CD4-positive, alpha-beta T cell treated with Interleukin-4 for 4 hours (primary cell): Measurements from ENCODE around the gene RTTN.
"Not testable (repeated sequence)": the region's sequence is repeated elsewhere in the genome, so short reads cannot be mapped to it uniquely, and the experiment has no call there.

Source experiments
- DNase-seq: peaks from one replicate; pipeline ENCODE4 v3.0.0-alpha.2; 2020

Gene RTTN, protein sequence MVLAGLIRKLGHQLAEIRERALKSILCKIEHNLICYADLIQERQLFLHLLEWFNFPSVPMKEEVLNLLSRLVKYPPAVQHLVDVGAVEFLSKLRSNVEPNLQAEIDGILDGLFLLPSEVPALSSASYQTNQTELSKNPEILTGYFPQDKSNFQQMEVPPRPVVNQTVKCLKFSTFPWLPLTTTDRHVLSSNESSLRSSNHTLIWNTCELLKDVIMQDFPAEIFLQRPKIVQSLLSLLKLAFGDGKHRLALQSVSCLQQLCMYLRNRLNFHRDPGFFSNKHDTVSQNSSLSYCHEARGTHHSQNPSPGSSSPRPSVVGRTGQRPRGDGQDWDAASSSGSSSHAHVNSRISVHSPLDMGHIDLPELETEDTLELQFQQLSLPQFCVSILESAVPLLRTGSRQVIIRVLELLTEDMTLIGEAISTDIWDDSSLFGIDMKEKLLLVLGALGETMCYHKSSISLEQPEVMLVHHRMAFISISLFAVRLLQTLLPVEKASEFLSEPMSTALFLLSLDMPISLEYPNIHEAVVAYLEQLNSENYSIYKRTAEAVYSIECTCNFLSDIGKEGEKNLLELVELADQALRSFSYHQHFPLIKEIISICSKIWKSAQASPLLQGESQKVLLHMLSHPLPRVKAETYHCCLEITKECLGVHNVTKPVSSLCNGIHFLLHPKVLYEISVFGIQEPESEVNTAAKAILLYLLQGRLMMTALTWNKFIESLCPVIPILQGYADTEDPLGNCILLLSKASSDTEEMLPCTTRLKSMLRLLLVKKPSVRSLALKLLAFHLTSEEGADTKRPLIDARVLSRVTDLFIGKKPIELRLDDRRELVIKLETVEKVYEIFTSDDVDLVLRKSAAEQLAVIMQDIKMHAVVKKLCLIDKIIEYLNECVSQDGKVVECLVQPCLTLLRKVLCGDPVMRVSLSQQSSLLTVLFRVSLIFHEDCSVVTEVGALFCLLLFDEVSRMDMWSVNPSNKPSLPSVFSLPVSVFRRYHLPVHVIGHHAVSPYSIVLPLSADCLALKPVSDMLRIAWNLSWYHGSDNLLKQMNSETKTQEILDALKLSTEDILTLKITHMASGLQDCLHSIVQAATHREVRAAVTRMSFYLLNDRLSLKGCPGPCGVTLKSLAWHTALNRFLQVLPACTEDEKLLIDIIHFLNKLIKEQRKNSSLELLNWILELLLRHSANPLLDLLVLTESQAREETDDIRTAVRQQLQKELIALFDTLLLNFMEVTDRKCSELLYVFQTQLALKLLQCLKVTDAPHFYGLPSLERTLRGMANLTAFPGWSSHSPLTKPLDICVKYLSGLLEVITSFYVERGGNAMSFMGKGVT (N-terminal part only)

DNA sequence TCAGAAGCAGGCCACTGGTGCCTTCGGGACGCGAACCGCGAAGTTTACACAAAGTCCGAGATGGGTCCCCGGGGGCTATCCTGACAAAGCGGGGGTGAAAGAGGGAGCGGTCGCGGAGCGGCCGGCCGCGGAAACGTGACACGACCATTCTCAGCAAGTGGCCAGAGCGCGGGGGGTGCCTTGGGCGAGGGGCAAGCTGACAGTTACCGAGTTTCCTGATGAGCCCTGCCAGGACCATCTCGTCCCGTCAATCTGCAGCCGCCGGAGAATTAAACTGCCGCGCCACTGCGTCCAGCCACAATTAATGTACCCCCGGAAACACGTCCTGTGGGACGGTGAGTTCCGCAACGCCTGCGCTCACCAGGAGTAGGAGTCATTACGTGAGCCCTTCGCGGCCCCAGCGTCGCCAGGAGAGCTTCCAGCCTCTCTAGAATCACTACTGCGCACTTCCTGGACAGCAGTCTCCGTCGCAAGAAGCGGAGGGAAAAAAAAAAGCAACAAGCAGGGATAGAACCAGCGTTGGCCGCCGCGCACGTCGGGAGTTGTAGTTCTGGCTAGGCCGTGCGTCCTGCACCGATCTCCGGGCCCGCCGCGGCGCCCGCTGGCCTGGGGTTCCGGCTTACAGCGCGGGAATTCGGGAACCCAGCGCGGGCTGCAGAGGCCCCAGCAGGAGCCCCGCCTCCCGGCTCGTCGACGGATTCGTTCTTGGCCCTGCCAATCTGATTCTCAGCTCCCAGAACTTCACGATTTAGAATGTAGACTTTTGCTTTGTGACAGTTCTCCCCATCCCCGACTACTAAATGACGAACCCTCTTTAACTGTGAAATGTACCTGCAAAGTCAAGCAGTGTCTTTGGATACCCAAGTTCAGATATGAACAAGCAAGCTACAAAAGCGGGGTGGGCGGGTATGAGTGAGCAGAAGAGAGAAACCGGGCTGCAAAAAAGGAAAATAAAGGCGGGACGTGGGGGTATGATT is at the start of gene RTTN:
RTTN (minus strand) TSS at position 267 of the 977 bp plus-strand sequence; CDS start at position 238, 29 bp downstream.
- DNase-seq, result peak; percentile 93

GRCh38 chr18:70250781-70251180 is 45.3 kb upstream of the RTTN start:
- DNase-seq, result no peak

GRCh38 chr18:70249861-70250260 is 44.4 kb upstream of the RTTN start:
- not testable (repeated sequence) for DNase-seq

- DNase-seq, result no peak
These were observed 43.6 kb upstream of the RTTN start for GRCh38 chr18:70249118-70249517.

- DNase-seq, result no peak
These were observed 40.6 kb upstream of the RTTN start for GRCh38 chr18:70246061-70246466.

DNA sequence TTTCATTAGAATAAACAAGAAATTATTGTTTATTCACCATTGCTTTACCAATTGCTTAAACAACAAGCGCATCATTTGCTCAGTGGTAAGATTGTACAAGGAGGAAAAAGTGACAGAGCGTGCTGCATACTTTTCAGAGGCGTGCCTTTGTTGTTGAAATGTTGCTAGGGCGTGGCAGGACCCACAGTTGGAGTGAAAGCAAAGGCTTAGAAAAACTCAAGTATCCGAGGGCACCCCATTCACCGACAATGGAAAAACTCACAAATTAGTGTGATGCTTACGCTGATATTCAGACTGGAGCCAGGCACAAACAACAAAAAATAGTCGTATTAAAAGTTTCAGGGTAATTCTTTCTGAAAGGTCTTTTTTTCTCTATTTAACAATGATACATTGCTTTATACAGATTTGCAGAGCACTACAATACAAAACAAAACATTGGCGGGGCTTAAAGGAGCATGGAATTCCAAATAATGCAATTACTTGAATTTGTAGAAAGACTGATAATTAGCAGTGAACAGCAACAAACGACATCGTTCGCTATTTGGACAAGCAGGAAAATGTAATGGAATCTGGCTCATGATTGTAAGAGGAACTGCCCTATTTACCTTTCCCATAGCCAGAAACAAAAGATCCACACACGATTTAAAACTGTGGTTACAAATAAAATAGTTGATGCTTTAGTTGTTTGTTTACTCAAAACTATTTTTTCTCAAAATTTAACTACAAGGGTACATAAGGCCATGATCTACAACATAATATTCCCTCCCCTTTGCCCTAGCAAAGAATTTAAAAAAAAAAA is 37.8 kb upstream of the RTTN start:
- no peak for DNase-seq

GRCh38 chr18:70236921-70237320 is 31.4 kb upstream of the RTTN start:
- not testable (repeated sequence) for DNase-seq

- DNase-seq, result no peak
These were observed 30.0 kb upstream of the RTTN start for GRCh38 chr18:70235478-70235877.

GRCh38 chr18:70234667-70235459 is 29.4 kb upstream of the RTTN start:
- DNase-seq, result no peak

DNA sequence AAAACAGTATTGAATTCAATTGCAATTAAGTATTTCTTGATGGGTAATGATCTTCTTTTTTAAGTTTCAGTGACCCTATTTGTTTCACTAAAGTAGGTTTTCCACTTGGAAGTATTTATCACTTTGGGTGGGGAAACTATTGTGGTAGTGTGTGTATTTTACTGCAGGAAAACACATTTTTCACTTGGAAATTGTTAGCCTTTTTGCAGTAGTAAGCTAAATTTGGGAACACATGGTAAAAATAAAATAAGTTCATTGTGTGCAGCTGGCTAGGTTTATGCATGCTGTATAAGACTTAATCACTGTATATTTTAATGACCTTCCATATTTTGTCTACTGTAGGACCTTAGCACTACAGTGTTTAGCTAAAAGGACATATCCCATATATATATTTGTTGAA is 28.5 kb upstream of the RTTN start:
- DNase-seq, result no peak

DNA sequence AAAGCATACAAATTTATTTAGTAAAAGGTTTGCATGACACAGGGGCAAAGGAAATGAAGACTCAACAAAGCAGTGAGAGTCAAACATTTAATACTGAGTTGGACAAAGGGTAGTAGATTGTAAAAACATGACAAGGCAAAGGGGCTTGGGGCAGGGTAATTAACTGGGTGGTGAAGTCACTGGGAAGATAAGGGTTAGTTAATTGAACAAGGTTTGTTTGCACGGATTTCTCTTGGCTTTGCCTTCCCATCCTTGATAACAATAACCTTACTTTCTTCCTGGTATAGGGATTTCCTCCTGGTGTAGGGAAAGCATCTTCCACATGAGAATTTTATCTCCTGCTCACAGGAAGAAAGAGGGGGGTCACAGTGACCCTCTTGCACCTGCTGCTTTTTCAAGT is 26.8 kb upstream of the RTTN start:
- no peak for DNase-seq

GRCh38 chr18:70229639-70230038 is 24.2 kb upstream of the RTTN start:
- no peak for DNase-seq

- DNase-seq, result no peak
These were observed 23.0 kb upstream of the RTTN start for GRCh38 chr18:70228536-70228935.

DNA sequence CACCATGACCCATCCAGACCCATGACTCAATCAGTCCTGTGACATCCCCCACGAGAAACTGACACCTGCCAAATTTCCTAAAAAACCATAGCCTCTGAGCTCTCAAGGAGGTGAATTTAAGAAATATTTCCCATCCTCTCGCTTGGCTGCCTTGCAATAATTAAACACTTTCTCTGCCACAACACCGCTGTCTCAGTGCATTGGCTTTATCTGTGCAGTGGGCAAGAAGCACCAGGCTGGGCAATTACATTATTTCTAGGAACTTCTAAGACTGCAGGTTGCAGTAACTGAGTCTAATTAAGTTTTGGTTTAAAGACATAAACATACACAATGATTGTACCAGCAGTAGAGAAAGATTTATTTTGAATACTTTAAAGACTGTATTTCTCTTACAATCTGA is 22.0 kb upstream of the RTTN start:
- DNase-seq, result no peak

DNA sequence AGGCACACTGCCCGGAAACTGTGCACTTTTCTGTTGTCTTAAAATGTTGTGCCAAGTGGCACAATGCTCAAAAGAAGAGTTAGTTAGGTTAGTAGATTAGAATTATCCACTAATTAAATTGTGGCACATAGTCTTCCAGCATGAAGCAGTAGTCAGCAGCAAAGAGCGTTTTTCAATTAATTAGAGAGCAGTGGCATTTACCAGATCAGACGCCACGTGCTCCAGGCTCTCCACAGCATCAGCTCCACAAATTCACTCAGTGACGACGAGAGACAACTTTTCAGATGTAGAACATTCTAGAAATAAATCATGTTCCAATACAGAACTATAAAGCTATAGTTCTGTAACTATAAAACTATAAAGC is 16.4 kb upstream of the RTTN start:
- DNase-seq, result no peak

GRCh38 chr18:70221156-70221914 is 15.8 kb upstream of the RTTN start:
- DNase-seq, result no peak

GRCh38 chr18:70220628-70221027 is 15.1 kb upstream of the RTTN start:
- DNase-seq, result no peak

GRCh38 chr18:70219688-70220087 is 14.2 kb upstream of the RTTN start:
- no peak for DNase-seq

GRCh38 chr18:70216788-70217187 is 11.3 kb upstream of the RTTN start:
- no peak for DNase-seq
